H9 (cell line): ENCODE data around the gene ARHGAP4. TPM values are rescaled to one million over a fixed set of nuclear protein-coding genes. Genes with fewer than 3 reads are reported as not detected.

Experiments used
- DNase-seq: peaks from one replicate; pipeline ENCODE4 v3.0.0-alpha.2; 2017
- H2AFZ ChIP-seq: one replicate; pipeline ENCODE4 v1.6.1; 2013; ENCODE audit warnings: mild to moderate bottlenecking, low read length, control low read depth, moderate library complexity
- H2AK5ac ChIP-seq: 2 replicates; pipeline ENCODE4 v1.6.1; 2013; ENCODE audit warnings: low read length, control low read depth, mixed read lengths; ENCODE audit not compliant: insufficient read length
- H2BK120ac ChIP-seq: one replicate; pipeline ENCODE4 v1.6.1; 2013; ENCODE audit warnings: low read depth, mild to moderate bottlenecking, low read length, control low read depth, inconsistent platforms; ENCODE audit not compliant: poor library complexity, severe bottlenecking
- H2BK12ac ChIP-seq: 2 replicates; pipeline ENCODE4 v1.6.1; 2013; ENCODE audit warnings: low read length, control low read depth, mixed read lengths, low read depth; ENCODE audit not compliant: insufficient read length
- H2BK15ac ChIP-seq: 2 replicates; pipeline ENCODE4 v1.6.1; 2013; ENCODE audit warnings: low read depth, low read length, control low read depth
- H2BK20ac ChIP-seq: one replicate; pipeline ENCODE4 v1.6.1; 2013; ENCODE audit warnings: low read depth, mild to moderate bottlenecking, low read length, control low read depth, inconsistent platforms; ENCODE audit not compliant: poor library complexity, severe bottlenecking
- H2BK5ac ChIP-seq: 2 replicates; pipeline ENCODE4 v1.6.1; 2013; ENCODE audit warnings: low read length, control low read depth, mixed read lengths; ENCODE audit not compliant: insufficient read length
- H3K14ac ChIP-seq: 2 replicates; pipeline ENCODE4 v1.6.1; 2013; ENCODE audit warnings: low read length, control low read depth; ENCODE audit not compliant: insufficient read depth
- H3K18ac ChIP-seq: 2 replicates; pipeline ENCODE4 v1.6.1; 2013; ENCODE audit warnings: low read depth, mild to moderate bottlenecking, mixed read lengths, low read length, control low read depth; ENCODE audit not compliant: insufficient read length
- H3K23ac ChIP-seq: 2 replicates; pipeline ENCODE4 v1.6.1; 2013; ENCODE audit warnings: low read length, control low read depth, mixed read lengths, low read depth; ENCODE audit not compliant: insufficient read length
- H3K23me2 ChIP-seq: 2 replicates; pipeline ENCODE4 v1.6.1; 2013; ENCODE audit warnings: low read depth, mild to moderate bottlenecking, mixed read lengths, low read length, control low read depth; ENCODE audit not compliant: insufficient read length, poor library complexity, severe bottlenecking
- H3K27ac ChIP-seq: 2 replicates; pipeline ENCODE4 v1.5.1; 2013; ENCODE audit warnings: low read length, control low read depth, mixed read lengths, low read depth; ENCODE audit not compliant: insufficient read length
- H3K27me3 ChIP-seq: 2 replicates; pipeline ENCODE4 v1.6.1; 2013; ENCODE audit warnings: low read length, control low read depth, inconsistent platforms; ENCODE audit not compliant: insufficient read depth
- H3K4ac ChIP-seq: 2 replicates; pipeline ENCODE4 v1.6.1; 2013; ENCODE audit warnings: low read depth, mild to moderate bottlenecking, control low read depth, inconsistent platforms, low read length, moderate library complexity
- H3K4me1 ChIP-seq: 2 replicates; pipeline ENCODE4 v1.6.1; 2013; ENCODE audit warnings: low read length, control low read depth, inconsistent platforms; ENCODE audit not compliant: insufficient read depth
- H3K4me2 ChIP-seq: 2 replicates; pipeline ENCODE4 v1.6.1; 2013; ENCODE audit warnings: low read length, control low read depth, mixed read lengths; ENCODE audit not compliant: insufficient read length, insufficient read depth
- H3K56ac ChIP-seq: 2 replicates; pipeline ENCODE4 v1.6.1; 2013; ENCODE audit warnings: low read depth, mild to moderate bottlenecking, mixed read lengths, low read length, control low read depth; ENCODE audit not compliant: insufficient read length
- H3K79me1 ChIP-seq: 2 replicates; pipeline ENCODE4 v1.6.1; 2013; ENCODE audit warnings: low read depth, mild to moderate bottlenecking, moderate library complexity, low read length, control low read depth, inconsistent platforms; ENCODE audit not compliant: insufficient read depth, poor library complexity, severe bottlenecking
- H3K79me2 ChIP-seq: 2 replicates; pipeline ENCODE4 v1.6.1; 2013; ENCODE audit warnings: low read length, control low read depth, inconsistent platforms; ENCODE audit not compliant: insufficient read depth
- H3K9ac ChIP-seq: 2 replicates; pipeline ENCODE4 v1.6.1; 2013; ENCODE audit warnings: low read length, control low read depth, mixed read lengths; ENCODE audit not compliant: insufficient read length; ENCODE audit errors: extremely low read depth
- H3K9me3 ChIP-seq: one replicate; pipeline ENCODE4 v1.6.1; 2013; ENCODE audit warnings: low read depth, low read length, inconsistent platforms; ENCODE audit not compliant: control insufficient read depth
- H3T11ph ChIP-seq: one replicate; pipeline ENCODE4 v1.6.1; 2013; ENCODE audit warnings: mild to moderate bottlenecking, low read length, control low read depth, inconsistent platforms
- H4K20me1 ChIP-seq: one replicate; pipeline ENCODE4 v1.6.1; 2013; ENCODE audit not compliant: control insufficient read depth, insufficient read length, insufficient read depth
- H4K5ac ChIP-seq: 2 replicates; pipeline ENCODE4 v1.6.1; 2013; ENCODE audit warnings: low read depth, mild to moderate bottlenecking, mixed read lengths, low read length, control low read depth; ENCODE audit not compliant: insufficient read length
- H4K8ac ChIP-seq: replicated peaks from 2 replicates; pipeline ENCODE4 v1.6.1; 2013; ENCODE audit warnings: low read length, control low read depth, mixed read lengths, low read depth; ENCODE audit not compliant: insufficient read length
- H4K91ac ChIP-seq: 2 replicates; pipeline ENCODE4 v1.6.1; 2013; ENCODE audit warnings: low read depth, mild to moderate bottlenecking, moderate library complexity, mixed read lengths, low read length, control low read depth; ENCODE audit not compliant: insufficient read length
- H3K27ac Mint-ChIP-seq, 3 experiments: 2 replicates in 2 of 3; 3 replicates in 1 of 3; pipeline ENCODE4 v1.8.0; 2020 to 2021; ENCODE audit warnings: mixed read lengths in 3 of 3, mild to moderate bottlenecking in 1 of 3, moderate library complexity in 1 of 3
- H3K27me3 Mint-ChIP-seq: 2 replicates; pipeline ENCODE4 v1.8.0; 2021; ENCODE audit warnings: low read depth, mild to moderate bottlenecking, moderate library complexity, mixed read lengths
- H3K36me3 Mint-ChIP-seq, 3 experiments: 2 replicates in 2 of 3; 3 replicates in 1 of 3; pipeline ENCODE4 v1.8.0; 2020 to 2021; ENCODE audit warnings: low read depth in 3 of 3, mixed read lengths in 3 of 3; ENCODE audit not compliant: insufficient read depth in 1 of 3
- H3K4me1 Mint-ChIP-seq, 2 experiments: 2 replicates each; pipeline ENCODE4 v1.8.0; 2020; ENCODE audit warnings: mixed read lengths in 2 of 2
- H3K4me3 Mint-ChIP-seq, 2 experiments: 2 replicates in 1 of 2; 3 replicates in 1 of 2; pipeline ENCODE4 v1.8.0; 2020 to 2021; ENCODE audit warnings: mild to moderate bottlenecking in 2 of 2, mixed read lengths in 2 of 2, moderate library complexity in 1 of 2
- H3K9me3 Mint-ChIP-seq, 2 experiments: 2 replicates in 1 of 2; 3 replicates in 1 of 2; pipeline ENCODE4 v1.8.0; 2020; ENCODE audit warnings: mild to moderate bottlenecking in 2 of 2, mixed read lengths in 2 of 2, moderate library complexity in 1 of 2
- CTCF ChIP-seq: fragments of 200-600 bp; sonication (generic); conservative IDR thresholded peaks from 3 replicates; pipeline ENCODE4 v1.8.0; 2021; ENCODE audit warnings: antibody characterized with exemption, mild to moderate bottlenecking
- WGBS: extraction: QIAGEN DNeasy Blood & Tissue Kit; methylation state at CpG from one replicate; pipeline ENCODE4 v1.1.7; 2013; ENCODE audit warnings: missing lambda C conversion rate, low lambda C conversion rate, mixed read lengths; ENCODE audit not compliant: insufficient read length; ENCODE audit errors: extremely low coverage; 5-methylcytosine and 5-hydroxymethylcytosine counted together
- total RNA-seq: library from RNA; stranded (reverse); gene quantifications from 2 replicates; pipeline ENCODE4 v1.2.1, GENCODE V29; 2021

Gene ARHGAP4
- total RNA-seq, 1 experiment from 2014 or later: 37.8 TPM

- Mint-ChIP-seq H3K4me3 (no peak overlapping the region; a peak in 2 of 5 replicates), H3K36me3 (peaks cover 27 to 50% (median 43%) of the 10 kb centered on the region in 3 experiments), H3K9me3 (peaks cover 2 to 11% of the 10 kb centered on the region in 2 experiments; a peak in 2 of 5 replicates), H3K27me3 (no peaks in the 10 kb centered on the region), H3K27ac (peak overlapping the region in 2 of 3 experiments; percentile 92 to 94; a peak in 4 of 7 replicates), H3K4me1 (peaks cover 4 to 28% of the 10 kb centered on the region in 2 experiments)
- H3K14ac ChIP-seq: no peak overlapping the region
- no peak overlapping the region for H2BK120ac ChIP-seq
- H2BK5ac ChIP-seq: no peak overlapping the region
- no peak overlapping the region for H4K8ac ChIP-seq
- H3K23me2 ChIP-seq: no peaks in the 10 kb centered on the region
- no peak overlapping the region for H3K9ac ChIP-seq
- no peak overlapping the region for H4K91ac ChIP-seq
- H2AFZ ChIP-seq: no peak overlapping the region
- H3K4me1 ChIP-seq: no peaks in the 10 kb centered on the region
- no peaks in the 10 kb centered on the region for H3K27me3 ChIP-seq
- H3K4me2 ChIP-seq: no peak overlapping the region
- H2BK12ac ChIP-seq: no peak overlapping the region
- TF ChIP-seq CTCF: peak; percentile 97
- H3K4ac ChIP-seq: no peak overlapping the region
- H3K27ac ChIP-seq: no peak overlapping the region
- H3K79me1 ChIP-seq: no peaks in the 10 kb centered on the region
- H3K9me3 ChIP-seq: no peaks in the 10 kb centered on the region
- no peak overlapping the region for H3K18ac ChIP-seq
- no peak overlapping the region for H3K23ac ChIP-seq
- H3T11ph ChIP-seq: no peak overlapping the region
- no peak overlapping the region for H2BK20ac ChIP-seq
- H3K79me2 ChIP-seq: no peaks in the 10 kb centered on the region
- H2BK15ac ChIP-seq: no peak overlapping the region
- no peak overlapping the region for H3K56ac ChIP-seq
- DNase-seq: peak; percentile 80
- no peak overlapping the region for H2AK5ac ChIP-seq
- no peak overlapping the region for H4K5ac ChIP-seq
- no peaks in the 10 kb centered on the region for H4K20me1 ChIP-seq
- WGBS: no CpG with 5 or more reads among the region's 19 CpGs
Observed at GRCh38 chrX:153947009-153947769, 21.1 kb upstream of the ARHGAP4 start.
